Panc1 (cell line): ENCODE measurements around the gene GREB1. TPM values are rescaled to one million over a fixed set of nuclear protein-coding genes. Genes with fewer than 3 reads are reported as not detected.

Source experiments
- ATAC-seq: fragments of 200-7000 bp; cut with Tn5 transposase; 2 replicates; pipeline ENCODE4 v1.9.1; 2020; ENCODE audit warnings: mild to moderate bottlenecking, moderate library complexity
- BruUV-seq: library from RNA; stranded (reverse); fragments of 400-500 nt; replicated peaks from 2 replicates; lab custom pipeline; 2021; lab: Mats Ljungman, UMichigan
- CTCF ChIA-PET: fragments of 300-600 bp; sonication (Branson Sonifier 250); formaldehyde crosslinking; loops from one replicate; lab custom pipeline; 2022; ENCODE audit warnings: antibody characterized with exemption; lab: Charles Lee
- POLR2A ChIA-PET: fragments of 300-600 bp; sonication (Branson Sonifier 250); formaldehyde crosslinking; loops from one replicate; lab custom pipeline; 2022; ENCODE audit warnings: antibody characterized with exemption; lab: Charles Lee
- DNase-seq: peaks from one replicate; pipeline ENCODE4 v3.0.0-alpha.2; 2010; ENCODE audit warnings: low read depth, low spot score
- H3K27ac ChIP-seq: 2 replicates; pipeline ENCODE4 v1.5.1; 2011; ENCODE audit warnings: mild to moderate bottlenecking, low read length, inconsistent platforms
- H3K27me3 ChIP-seq: fragments of 200-500 bp; sonication (Bioruptor generic); 2 replicates; pipeline ENCODE4 v1.6.0; 2014; ENCODE audit warnings: low read length, inconsistent platforms; ENCODE audit not compliant: control insufficient read depth, insufficient read depth
- H3K36me3 ChIP-seq: fragments of 200-500 bp; sonication (Bioruptor generic); 2 replicates; pipeline ENCODE4 v1.5.1; 2014; ENCODE audit warnings: inconsistent platforms, mild to moderate bottlenecking, low read length, moderate library complexity; ENCODE audit not compliant: control insufficient read depth, insufficient read depth
- H3K4me1 ChIP-seq: 2 replicates; pipeline ENCODE4 v1.5.1; 2011; ENCODE audit warnings: inconsistent platforms, mild to moderate bottlenecking, low read length, moderate library complexity; ENCODE audit not compliant: control insufficient read depth, insufficient read depth
- H3K4me3 ChIP-seq, 2 experiments: 2 replicates each; pipeline ENCODE4 v1.5.1; 2011 to 2012; ENCODE audit warnings: low read depth in 2 of 2, low read length in 2 of 2, mild to moderate bottlenecking in 2 of 2, inconsistent platforms in 1 of 2, moderate library complexity in 1 of 2
- H3K9me3 ChIP-seq: fragments of 200-500 bp; sonication (Bioruptor generic); 2 replicates; pipeline ENCODE4 v1.5.1; 2014; ENCODE audit warnings: low read depth, mild to moderate bottlenecking, inconsistent platforms, low read length, moderate library complexity; ENCODE audit not compliant: control insufficient read depth, insufficient read depth
- CTCF ChIP-seq: fragments of 450-650 bp; IDR thresholded peaks from 2 replicates; pipeline ENCODE4 v1.5.1; 2017; ENCODE audit warnings: mild to moderate bottlenecking
- POLR2AphosphoS5 ChIP-seq: IDR thresholded peaks from 2 replicates; pipeline ENCODE4 v1.6.1; 2012; ENCODE audit warnings: mild to moderate bottlenecking, low read depth, low read length, moderate library complexity
- REST ChIP-seq, 2 experiments: IDR thresholded peaks; 2 replicates each; pipeline ENCODE4 v1.6.1; 2011 to 2012; ENCODE audit warnings: low read depth in 2 of 2, control low read depth in 1 of 2, low read length in 1 of 2, mild to moderate bottlenecking in 1 of 2, moderate library complexity in 1 of 2; ENCODE audit not compliant: insufficient read depth in 1 of 2
- SIN3A ChIP-seq: IDR thresholded peaks from 2 replicates; pipeline ENCODE4 v1.6.1; 2012; ENCODE audit warnings: low read depth, mild to moderate bottlenecking, low read length, moderate library complexity, borderline replicate concordance; ENCODE audit not compliant: insufficient read depth
- TCF7L2 ChIP-seq: IDR thresholded peaks from 2 replicates; pipeline ENCODE4 v1.6.1; 2011; ENCODE audit warnings: mild to moderate bottlenecking, low read depth, low read length, inconsistent platforms
- in situ Hi-C: cut with HindIII; loops from 2 replicates; pipeline ENCODE4 v1.10.0; 2016; ENCODE audit warnings: low sequenced_read_pairs, low pct_unique_long_range_greater_than_20kb
- intact Hi-C: fragments of 100-400 bp; cut with micrococcal nuclease; formaldehyde crosslinking; loops from one replicate; pipeline ENCODE4 v1.10.0; 2022; ENCODE audit not compliant: unreplicated experiment
- total RNA-seq: library from RNA; stranded (reverse); gene quantifications from one replicate; pipeline ENCODE4 v1.2.1, GENCODE V29; 2021; ENCODE audit not compliant: unreplicated experiment

GREB1 gene
- total RNA-seq, 1 experiment from 2014 or later, result 0.90 TPM

GRCh38 chr2:11550302-11550701 is 16.5 kb downstream of the GREB1 start:
- Histone ChIP-seq H3K9me3 (no peaks in the 10 kb centered on the region), H3K4me1 (no peaks in the 10 kb centered on the region), H3K27ac (no peak overlapping the region), H3K27me3 (peaks cover 10% of the 10 kb centered on the region; the same call in 1 of the 2 replicates), H3K36me3 (no peaks in the 10 kb centered on the region), H3K4me3 (no peak overlapping the region)
- DNase-seq (no peak), ATAC-seq (no peak)
- ChIA-PET CTCF (no interaction called here), POLR2A (no interaction called here)
- intact Hi-C loops (no loop called here), in situ Hi-C loops (no loop called here)
- no TSS peak for BruUV-seq
- TF ChIP-seq POLR2AphosphoS5, result no peak

GRCh38 chr2:11550901-11551568 is 17.2 kb downstream of the GREB1 start:
- CTCF ChIA-PET, result interaction anchor here (0.5 kb wide), 1 partner anchor 34 kb away, joined by 3 read pairs; no protein-coding TSS in a partner anchor
- Histone ChIP-seq H3K27ac (no peak overlapping the region), H3K4me1 (no peaks in the 10 kb centered on the region), H3K4me3 (no peak overlapping the region), H3K27me3 (peaks cover 12% of the 10 kb centered on the region; the same call in 1 of the 2 replicates), H3K36me3 (no peaks in the 10 kb centered on the region), H3K9me3 (no peaks in the 10 kb centered on the region)
- no TSS peak for BruUV-seq
- DNase-seq (no peak), ATAC-seq (no peak)
- in situ Hi-C loops (no loop called here), intact Hi-C loops (no loop called here)
- TF ChIP-seq CTCF, result no peak
- no peak for TF ChIP-seq POLR2AphosphoS5
- no peak for TF ChIP-seq REST (IDR thresholded peaks at IDR 0.05; ENCODE audit: insufficient read depth in 1 of 2, low read depth in 2 of 2, low read length in 1 of 2)
- no peak for TF ChIP-seq SIN3A
- no peak for TF ChIP-seq TCF7L2
- POLR2A ChIA-PET, result no interaction called here

GRCh38 chr2:11551569-11552259 is 17.9 kb downstream of the GREB1 start:
- CTCF ChIA-PET, result no interaction called here

More at GRCh38 chr2:11551569-11552259, 17.9 kb downstream of the GREB1 start:
- H3K27ac ChIP-seq, result no peak overlapping the region
- H3K9me3 ChIP-seq, result no peaks in the 10 kb centered on the region
- peaks cover 13% of the 10 kb centered on the region for H3K27me3 ChIP-seq
- no peak overlapping the region for H3K4me3 ChIP-seq
- TF ChIP-seq REST (IDR thresholded peaks at IDR 0.05; ENCODE audit: insufficient read depth in 1 of 2, low read depth in 2 of 2, low read length in 1 of 2) (no peak), POLR2AphosphoS5 (no peak), SIN3A (no peak), CTCF (no peak), TCF7L2 (no peak)
- DNase-seq (no peak), ATAC-seq (no peak)
- intact Hi-C loops, result no loop called here
- POLR2A ChIA-PET, result no interaction called here
- in situ Hi-C loops, result no loop called here
- H3K36me3 ChIP-seq, result no peaks in the 10 kb centered on the region
- no peaks in the 10 kb centered on the region for H3K4me1 ChIP-seq
- BruUV-seq, result no TSS peak
